T-cell (primary cell): ENCODE data around the gene ST8SIA4. TPM values are rescaled to one million over a fixed set of nuclear protein-coding genes. Genes with fewer than 3 reads are reported as not detected.

ENCODE experiments used
- ATAC-seq, 4 experiments: fragments of 200-7000 bp in 3 of 4; fragments of 150-1000 bp in 1 of 4; cut with Tn5 transposase; replicated peaks in 1 of 4; 1 replicate in 3 of 4; 2 replicates in 1 of 4; pipeline ENCODE4 v1.10.0; 2021; ENCODE audit warnings: moderate library complexity in 3 of 4, mild to moderate bottlenecking in 2 of 4, moderate number of reproducible peaks in 1 of 4
- CTCF ChIA-PET, 2 donors: fragments of 300-600 bp; sonication (Branson Sonifier 250); formaldehyde crosslinking; loops; one replicate each; lab custom pipeline; 2022; ENCODE audit warnings: antibody characterized with exemption in 2 of 2; lab: Charles Lee
- POLR2A ChIA-PET, 2 donors: fragments of 300-600 bp; sonication (Branson Sonifier 250); formaldehyde crosslinking; loops; one replicate each; lab custom pipeline; 2022; ENCODE audit warnings: antibody characterized with exemption in 2 of 2; lab: Charles Lee
- DNase-seq, 35 experiments: peaks; one replicate each; pipeline versions ENCODE4 v3.0.0 to v3.0.0-alpha.2; 2013 to 2023
- H3K27ac ChIP-seq: one replicate; pipeline ENCODE4 v1.5.1; 2013; ENCODE audit warnings: low read length
- H3K27me3 ChIP-seq, 2 experiments: replicated peaks in 1 of 2; 1 replicate in 1 of 2; 2 replicates in 1 of 2; pipeline versions ENCODE4 v1.6.1 to v1.7.0; 2013; ENCODE audit warnings: low read length in 1 of 2, mixed read lengths in 1 of 2; ENCODE audit not compliant: control insufficient read depth in 2 of 2, insufficient read depth in 2 of 2; ENCODE audit errors: extremely low read depth in 1 of 2
- H3K36me3 ChIP-seq, 2 donors: 1 replicate in 1 of 2; 2 replicates in 1 of 2; pipeline versions ENCODE4 v1.6.1 to v1.7.0; 2013; ENCODE audit warnings: low read length in 1 of 2; ENCODE audit not compliant: control insufficient read depth in 2 of 2, insufficient read depth in 1 of 2; ENCODE audit errors: extremely low read depth in 1 of 2
- H3K4me1 ChIP-seq, 2 experiments: 1 replicate in 1 of 2; 2 replicates in 1 of 2; pipeline versions ENCODE4 v1.6.1 to v1.7.0; 2013; ENCODE audit warnings: low read length in 2 of 2, mixed read lengths in 1 of 2; ENCODE audit not compliant: insufficient read depth in 2 of 2, control insufficient read depth in 1 of 2; ENCODE audit errors: extremely low read depth in 1 of 2
- H3K4me3 ChIP-seq, 2 donors: 1 replicate in 1 of 2; 2 replicates in 1 of 2; pipeline versions ENCODE4 v1.5.1 to v1.7.0; 2013; ENCODE audit warnings: mild to moderate bottlenecking in 2 of 2, low read length in 1 of 2, moderate library complexity in 1 of 2; ENCODE audit not compliant: control insufficient read depth in 1 of 2; ENCODE audit errors: extremely low read depth in 1 of 2
- H3K9me3 ChIP-seq: 2 replicates; pipeline ENCODE4 v1.7.0; 2013
- H3K27ac Mint-ChIP-seq, 2 donors: one replicate each; pipeline ENCODE4 v1.8.0; 2020 to 2021; ENCODE audit warnings: mild to moderate bottlenecking in 2 of 2, mixed read lengths in 2 of 2
- H3K27me3 Mint-ChIP-seq, 2 donors: one replicate each; pipeline ENCODE4 v1.8.0; 2021 to 2022; ENCODE audit warnings: mixed read lengths in 2 of 2
- H3K36me3 Mint-ChIP-seq: one replicate; pipeline ENCODE4 v1.8.0; 2021; ENCODE audit warnings: mixed read lengths
- H3K4me1 Mint-ChIP-seq, 3 donors: one replicate each; pipeline ENCODE4 v1.8.0; 2020 to 2022; ENCODE audit warnings: mixed read lengths in 3 of 3, mild to moderate bottlenecking in 1 of 3
- H3K4me3 Mint-ChIP-seq, 3 donors: one replicate each; pipeline ENCODE4 v1.8.0; 2020 to 2022; ENCODE audit warnings: mild to moderate bottlenecking in 3 of 3, mixed read lengths in 3 of 3, moderate library complexity in 3 of 3
- H3K9me3 Mint-ChIP-seq, 3 donors: one replicate each; pipeline ENCODE4 v1.8.0; 2020 to 2022; ENCODE audit warnings: mixed read lengths in 3 of 3
- WGBS: methylation state at CpG from one replicate; pipeline ENCODE4 v1.1.5; 2013; ENCODE audit warnings: missing lambda C conversion rate; ENCODE audit not compliant: insufficient coverage; 5-methylcytosine and 5-hydroxymethylcytosine counted together
- total RNA-seq, 35 experiments: library from RNA in 6 of 35; stranded (reverse) in 6 of 35; fragments of 120-200 nt in 1 of 35; gene quantifications; one replicate each; pipeline versions ENCODE4 v1.2.1 to v1.2.4 and lab custom pipeline; 2013 to 2026

The ST8SIA4 gene
- total RNA-seq, 5 donors from 2014 or later (not counting 1 experiment from before 2014, with no cell fraction given) = 27.0 to 36.9 (median 28.8) TPM

GRCh38 chr5:100904259-100904861 is 1.3 kb upstream of the ST8SIA4 start:
- Histone ChIP-seq H3K36me3 (no peaks in the 10 kb centered on the region), H3K27ac (peak overlapping the region; percentile 90), H3K4me1 (peaks cover 20 to 22% of the 10 kb centered on the region in 2 experiments), H3K4me3 (peak overlapping the region; percentile 87 to 99), H3K9me3 (no peaks in the 10 kb centered on the region), H3K27me3 (no peaks in the 10 kb centered on the region)
- Mint-ChIP-seq H3K27ac (peak overlapping the region; percentile 94 to 99), H3K4me3 (peak overlapping the region; percentile 86 to 99 (median 88)), H3K36me3 (peaks cover 5% of the 10 kb centered on the region), H3K27me3 (no peaks in the 10 kb centered on the region), H3K4me1 (peaks cover 38 to 52% (median 46%) of the 10 kb centered on the region in 3 donors), H3K9me3 (no peaks in the 10 kb centered on the region)
- ChIA-PET CTCF (interaction anchor here (0.6 to 1.0 kb wide), 4 partner anchors 14 to 407 kb away, joined by 3 to 4 read pairs (median 3); no protein-coding TSS in a partner anchor), POLR2A (interaction anchor here (0.6 to 5.1 kb wide), 5 partner anchors 10 to 107 kb away, joined by 3 to 56 read pairs (median 5); no protein-coding TSS in a partner anchor)
- DNase-seq (peak in 34 of 35 experiments; percentile 3 to 73 (median 47)), ATAC-seq (peak in 1 of 4 experiments; percentile 13)
- 0% methylated on average over 10 of the region's 23 CpGs for WGBS

- H3K4me3 Mint-ChIP-seq = peak overlapping the region; percentile 86 to 99 (median 88)
- no peaks in the 10 kb centered on the region for H3K9me3 Mint-ChIP-seq
- H3K9me3 ChIP-seq = no peaks in the 10 kb centered on the region
- no peaks in the 10 kb centered on the region for H3K27me3 ChIP-seq
- ChIA-PET POLR2A (interaction anchor here (0.5 to 5.1 kb wide), 18 partner anchors 9 to 1973 kb away, joined by 3 to 56 read pairs (median 4); partner anchors contain the start of gene FAM174A (in 1 of the 2)), CTCF (interaction anchor here (0.7 to 4.9 kb wide), 6 partner anchors 11 to 61 kb away, joined by 3 to 50 read pairs (median 10); no protein-coding TSS in a partner anchor)
- peak; percentile 5 to 9 (median 6) for ATAC-seq
- peak overlapping the region; percentile 94 to 99 for H3K27ac Mint-ChIP-seq
- H3K4me1 Mint-ChIP-seq = peaks cover 53 to 60% (median 59%) of the 10 kb centered on the region in 3 donors
- no peaks in the 10 kb centered on the region for H3K27me3 Mint-ChIP-seq
- WGBS = 0% methylated on average over 14 of the region's 14 CpGs
- peak in 24 of 35 experiments; percentile 2 to 66 (median 20) for DNase-seq
- H3K4me3 ChIP-seq = peak overlapping the region; percentile 87 to 99
- H3K27ac ChIP-seq = peak overlapping the region; percentile 90
- peaks cover 24 to 38% of the 10 kb centered on the region in 2 experiments for H3K4me1 ChIP-seq
- no peaks in the 10 kb centered on the region for H3K36me3 ChIP-seq
- peaks cover 10% of the 10 kb centered on the region for H3K36me3 Mint-ChIP-seq
Measured at GRCh38 chr5:100902440-100903038, 543 bp downstream of the ST8SIA4 start.

GRCh38 chr5:100901821-100902341 is 1.2 kb downstream of the ST8SIA4 start:
- no peaks in the 10 kb centered on the region for H3K9me3 ChIP-seq
- H3K36me3 Mint-ChIP-seq = peaks cover 11% of the 10 kb centered on the region
- peak in 34 of 35 experiments; percentile 45 to 87 (median 65) for DNase-seq
- peak overlapping the region; percentile 86 to 99 (median 88) for H3K4me3 Mint-ChIP-seq
- peak overlapping the region; percentile 70 to 87 for H3K4me3 ChIP-seq
- WGBS = no CpG with 5 or more reads among the region's 9 CpGs
- peak overlapping the region; percentile 94 to 99 for H3K27ac Mint-ChIP-seq
- POLR2A ChIA-PET = interaction anchor here (0.5 to 5.1 kb wide), 17 partner anchors 8 to 367 kb away, joined by 3 to 56 read pairs (median 4); partner anchors contain the start of gene FAM174A (in 1 of the 2)
- CTCF ChIA-PET = interaction anchor here in 1 of 2 donors (0.7 to 4.9 kb wide), 6 partner anchors 12 to 121 kb away, joined by 3 to 50 read pairs (median 11); no protein-coding TSS in a partner anchor
- H3K4me1 ChIP-seq = peaks cover 24 to 41% of the 10 kb centered on the region in 2 experiments
- H3K27me3 ChIP-seq = no peaks in the 10 kb centered on the region
- no peaks in the 10 kb centered on the region for H3K9me3 Mint-ChIP-seq
- ATAC-seq = peak; percentile 17 to 50 (median 22)
- peaks cover 56 to 62% (median 61%) of the 10 kb centered on the region in 3 donors for H3K4me1 Mint-ChIP-seq
- H3K36me3 ChIP-seq = no peaks in the 10 kb centered on the region
- peak overlapping the region; percentile 90 for H3K27ac ChIP-seq
- no peaks in the 10 kb centered on the region for H3K27me3 Mint-ChIP-seq

GRCh38 chr5:100900796-100901781 is 2.0 kb downstream of the ST8SIA4 start:
- DNase-seq (peak; percentile 64 to 93 (median 88)), ATAC-seq (peak; percentile 62 to 66 (median 64))
- Histone ChIP-seq H3K4me1 (peaks cover 24 to 45% of the 10 kb centered on the region in 2 experiments), H3K9me3 (no peaks in the 10 kb centered on the region), H3K27ac (peak overlapping the region; percentile 90), H3K4me3 (peak overlapping the region; percentile 70 to 87), H3K27me3 (no peaks in the 10 kb centered on the region), H3K36me3 (no peaks in the 10 kb centered on the region)
- H3K4me3 Mint-ChIP-seq = peak overlapping the region; percentile 86 to 99 (median 88)
- H3K27me3 Mint-ChIP-seq = no peaks in the 10 kb centered on the region
- H3K36me3 Mint-ChIP-seq = peaks cover 16% of the 10 kb centered on the region
- WGBS = 0% methylated on average over 46 of the region's 47 CpGs
- H3K9me3 Mint-ChIP-seq = no peaks in the 10 kb centered on the region
- peaks cover 56 to 70% (median 60%) of the 10 kb centered on the region in 3 donors for H3K4me1 Mint-ChIP-seq
- ChIA-PET POLR2A (interaction anchor here (0.6 to 5.1 kb wide), 18 partner anchors 11 to 1927 kb away, joined by 3 to 56 read pairs (median 4); no protein-coding TSS in a partner anchor), CTCF (interaction anchor here (0.7 to 4.9 kb wide), 21 partner anchors 11 to 277 kb away, joined by 3 to 50 read pairs (median 4); no protein-coding TSS in a partner anchor)
- peak overlapping the region; percentile 94 to 99 for H3K27ac Mint-ChIP-seq

- peak in 13 of 35 experiments; percentile 4 to 37 (median 16) for DNase-seq
- 0% methylated on average over 6 of the region's 19 CpGs for whole genome bisulfite sequencing
- POLR2A ChIA-PET = interaction anchor here (0.6 to 5.1 kb wide), 10 partner anchors 10 to 349 kb away, joined by 3 to 56 read pairs (median 4); no protein-coding TSS in a partner anchor
- no peaks in the 10 kb centered on the region for H3K9me3 Mint-ChIP-seq
- Histone ChIP-seq H3K4me3 (peak overlapping the region; percentile 70 to 87), H3K9me3 (no peaks in the 10 kb centered on the region), H3K27me3 (no peaks in the 10 kb centered on the region), H3K36me3 (no peaks in the 10 kb centered on the region), H3K4me1 (peaks cover 24 to 40% of the 10 kb centered on the region in 2 experiments), H3K27ac (peak overlapping the region; percentile 90)
- CTCF ChIA-PET = interaction anchor here (0.7 to 4.9 kb wide), 19 partner anchors 10 to 277 kb away, joined by 3 to 50 read pairs (median 4); no protein-coding TSS in a partner anchor
- H3K27me3 Mint-ChIP-seq = no peaks in the 10 kb centered on the region
- ATAC-seq = peak; percentile 12 to 20 (median 14)
- peak overlapping the region; percentile 86 to 99 (median 88) for H3K4me3 Mint-ChIP-seq
- peak overlapping the region; percentile 94 to 99 for H3K27ac Mint-ChIP-seq
- H3K36me3 Mint-ChIP-seq = peaks cover 24% of the 10 kb centered on the region
- peaks cover 61 to 73% (median 62%) of the 10 kb centered on the region in 3 donors for H3K4me1 Mint-ChIP-seq
Measured at GRCh38 chr5:100900142-100900795, 2.8 kb downstream of the ST8SIA4 start.
